Activated T-helper 9 cell treated with anti-CD3 and anti-CD28 coated beads, Interleukin-2, amount 50 U/mL, for 16 hours (primary cell): ENCODE measurements around the gene KCNE4.

Source experiments
- DNase-seq: peaks from one replicate; pipeline ENCODE4 v3.0.0-alpha.2; 2020; ENCODE audit warnings: low read depth

Gene KCNE4

GRCh38 chr2:223088866-223089265 lies 36.9 kb downstream of the KCNE4 start:
- DNase-seq, result no peak

GRCh38 chr2:223090039-223090438 lies 38.0 kb downstream of the KCNE4 start:
- DNase-seq, result no peak

- DNase-seq, result no peak
Measured at GRCh38 chr2:223090540-223091235, 38.7 kb downstream of the KCNE4 start.

GRCh38 chr2:223092667-223093066 lies 40.7 kb downstream of the KCNE4 start:
- no peak for DNase-seq

GRCh38 chr2:223093436-223094241 lies 41.6 kb downstream of the KCNE4 start:
- no peak for DNase-seq

GRCh38 chr2:223095207-223095606 lies 43.2 kb downstream of the KCNE4 start:
- DNase-seq, result no peak

- no peak for DNase-seq
Measured at GRCh38 chr2:223096235-223096970, 44.4 kb downstream of the KCNE4 start.

- no peak for DNase-seq
Measured at GRCh38 chr2:223097888-223098383, 45.9 kb downstream of the KCNE4 start.

- no peak for DNase-seq
Measured at GRCh38 chr2:223099561-223099960, 47.6 kb downstream of the KCNE4 start.

- no peak for DNase-seq
Measured at GRCh38 chr2:223100061-223100511, 48.1 kb downstream of the KCNE4 start.

GRCh38 chr2:223101340-223102039 lies 49.5 kb downstream of the KCNE4 start:
- DNase-seq, result no peak

GRCh38 chr2:223102040-223102400 lies 50.0 kb downstream of the KCNE4 start:
- no peak for DNase-seq

GRCh38 chr2:223102450-223102849 lies 50.5 kb downstream of the KCNE4 start:
- DNase-seq, result no peak

GRCh38 chr2:223104336-223105132 lies 52.5 kb downstream of the KCNE4 start:
- DNase-seq, result no peak
